Activated naive CD8-positive, alpha-beta T cell treated with anti-CD3 and anti-CD28 coated beads, Interleukin-2, amount 10 ng/mL, durations not matched to agents 7 days and 5 days (primary cell): ENCODE data around the gene CHP2. TPM values are rescaled to one million over a fixed set of nuclear protein-coding genes. Genes with fewer than 3 reads are reported as not detected.
"Not testable (repeated sequence)": the region's sequence is repeated elsewhere in the genome, so short reads cannot be mapped to it uniquely, and the experiment has no call there.

ENCODE experiments used
- ATAC-seq: fragments of 150-1000 bp; cut with Tn5 transposase; one replicate; pipeline ENCODE4 v1.10.0; 2021; ENCODE audit warnings: low read depth, moderate library complexity
- POLR2A ChIA-PET: fragments of 350-600 bp; sonication (Branson Sonifier 250); formaldehyde crosslinking; loops from one replicate; lab custom pipeline; 2021; ENCODE audit warnings: antibody characterized with exemption; lab: Charles Lee
- DNase-seq: peaks from one replicate; pipeline ENCODE4 v3.0.0; 2021
- H3K27ac Mint-ChIP-seq: one replicate; pipeline ENCODE4 v1.8.0; 2022; ENCODE audit warnings: mild to moderate bottlenecking, mixed read lengths
- H3K27me3 Mint-ChIP-seq: one replicate; pipeline ENCODE4 v1.8.0; 2022; ENCODE audit warnings: mild to moderate bottlenecking, moderate library complexity, mixed read lengths
- H3K36me3 Mint-ChIP-seq: one replicate; pipeline ENCODE4 v1.8.0; 2021; ENCODE audit warnings: mild to moderate bottlenecking, mixed read lengths
- H3K4me1 Mint-ChIP-seq: one replicate; pipeline ENCODE4 v1.8.0; 2021; ENCODE audit warnings: mixed read lengths
- H3K4me3 Mint-ChIP-seq: one replicate; pipeline ENCODE4 v1.8.0; 2022; ENCODE audit warnings: mild to moderate bottlenecking, moderate library complexity, mixed read lengths
- H3K9me3 Mint-ChIP-seq: one replicate; pipeline ENCODE4 v1.8.0; 2021; ENCODE audit warnings: mixed read lengths
- total RNA-seq, 2 experiments: library from RNA; stranded (reverse); gene quantifications; one replicate each; pipeline ENCODE4 v1.2.3, GENCODE V29; 2021

CHP2 gene
- total RNA-seq, 2 experiments from 2014 or later, result not detected

GRCh38 chr16:23728112-23728477, 26.7 kb upstream of the CHP2 start:
- H3K9me3 Mint-ChIP-seq, result peaks cover 2% of the 10 kb centered on the region
- peaks cover 4% of the 10 kb centered on the region for H3K4me1 Mint-ChIP-seq
- DNase-seq (no peak), ATAC-seq (no peak)
- H3K27ac Mint-ChIP-seq, result no peak overlapping the region
- H3K4me3 Mint-ChIP-seq, result no peak overlapping the region
- H3K27me3 Mint-ChIP-seq, result peaks cover 12% of the 10 kb centered on the region
- H3K36me3 Mint-ChIP-seq, result no peaks in the 10 kb centered on the region
- POLR2A ChIA-PET, result no interaction called here

GRCh38 chr16:23729503-23730424, 25.1 kb upstream of the CHP2 start:
- H3K27me3 Mint-ChIP-seq, result peaks cover 9% of the 10 kb centered on the region
- H3K4me3 Mint-ChIP-seq, result no peak overlapping the region
- H3K9me3 Mint-ChIP-seq, result no peaks in the 10 kb centered on the region

GRCh38 chr16:23734176-23734893, 20.5 kb upstream of the CHP2 start:
- POLR2A ChIA-PET, result no interaction called here
- H3K36me3 Mint-ChIP-seq, result no peaks in the 10 kb centered on the region
- no peaks in the 10 kb centered on the region for H3K9me3 Mint-ChIP-seq

More at GRCh38 chr16:23729503-23730424, 25.1 kb upstream of the CHP2 start:
- peaks cover 4% of the 10 kb centered on the region for H3K4me1 Mint-ChIP-seq
- ATAC-seq (no peak), DNase-seq (no peak)
- POLR2A ChIA-PET, result no interaction called here
- no peaks in the 10 kb centered on the region for H3K36me3 Mint-ChIP-seq
- H3K27ac Mint-ChIP-seq, result no peak overlapping the region

DNA sequence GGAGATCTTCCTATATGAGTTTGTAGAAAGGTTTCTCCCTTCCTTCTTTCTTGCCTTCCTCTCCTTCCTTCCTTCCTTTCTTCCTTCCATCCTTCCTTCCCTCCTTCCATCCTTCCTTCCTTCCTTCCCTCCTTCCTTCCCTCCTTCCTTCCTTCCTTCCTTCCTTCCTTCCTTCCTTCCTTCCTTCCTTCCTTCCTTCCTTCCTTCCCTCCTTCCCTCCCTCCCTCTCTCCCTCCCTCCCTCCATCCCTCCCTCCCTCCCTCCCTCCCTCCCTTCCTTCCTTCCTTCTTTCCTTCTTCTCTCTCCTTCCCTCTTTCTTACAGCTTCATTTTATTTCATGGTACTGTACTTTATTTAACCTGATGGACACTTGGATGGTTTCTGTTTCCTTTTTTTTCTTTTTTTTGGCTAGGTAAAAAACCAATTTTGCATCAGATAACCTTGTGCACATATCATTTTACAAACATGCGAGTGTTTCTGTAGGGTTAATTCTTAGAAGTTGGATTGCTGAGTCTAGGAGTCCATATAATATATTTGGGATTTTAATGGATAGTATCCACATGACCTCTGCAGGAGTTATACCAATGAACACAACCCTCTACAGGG, 17.3 kb upstream of the CHP2 start:
- POLR2A ChIA-PET, result interaction anchor here (0.6 kb wide), 1 partner anchor 133 kb away, joined by 3 read pairs; no protein-coding TSS in a partner anchor
- H3K4me1 Mint-ChIP-seq, DNase-seq, ATAC-seq, H3K36me3 Mint-ChIP-seq, H3K27ac Mint-ChIP-seq, H3K9me3 Mint-ChIP-seq, H3K4me3 Mint-ChIP-seq: not testable (repeated sequence)
- peaks cover 26% of the 10 kb centered on the region for H3K27me3 Mint-ChIP-seq

More at GRCh38 chr16:23734176-23734893, 20.5 kb upstream of the CHP2 start:
- H3K4me1 Mint-ChIP-seq, result peaks cover 7% of the 10 kb centered on the region
- H3K4me3 Mint-ChIP-seq, result no peak overlapping the region
- no peak overlapping the region for H3K27ac Mint-ChIP-seq
- ATAC-seq (no peak), DNase-seq (no peak)
- H3K27me3 Mint-ChIP-seq, result peaks cover 21% of the 10 kb centered on the region

- Mint-ChIP-seq H3K4me1 (peaks cover 4% of the 10 kb centered on the region), H3K27ac (no peak overlapping the region), H3K9me3 (no peaks in the 10 kb centered on the region), H3K36me3 (no peaks in the 10 kb centered on the region), H3K4me3 (no peak overlapping the region), H3K27me3 (peaks cover 23% of the 10 kb centered on the region)
- DNase-seq (no peak), ATAC-seq (no peak)
- POLR2A ChIA-PET, result no interaction called here
These were observed 15.3 kb upstream of the CHP2 start for GRCh38 chr16:23739516-23739915.

- H3K9me3 Mint-ChIP-seq, result no peaks in the 10 kb centered on the region
- peaks cover 35% of the 10 kb centered on the region for H3K27me3 Mint-ChIP-seq
- H3K4me1 Mint-ChIP-seq, result no peaks in the 10 kb centered on the region
- no peak overlapping the region for H3K27ac Mint-ChIP-seq
- ATAC-seq (no peak), DNase-seq (no peak)
- no peaks in the 10 kb centered on the region for H3K36me3 Mint-ChIP-seq
- no peak overlapping the region for H3K4me3 Mint-ChIP-seq
- POLR2A ChIA-PET, result no interaction called here
These were observed 13.0 kb upstream of the CHP2 start for GRCh38 chr16:23741675-23742303.

DNA sequence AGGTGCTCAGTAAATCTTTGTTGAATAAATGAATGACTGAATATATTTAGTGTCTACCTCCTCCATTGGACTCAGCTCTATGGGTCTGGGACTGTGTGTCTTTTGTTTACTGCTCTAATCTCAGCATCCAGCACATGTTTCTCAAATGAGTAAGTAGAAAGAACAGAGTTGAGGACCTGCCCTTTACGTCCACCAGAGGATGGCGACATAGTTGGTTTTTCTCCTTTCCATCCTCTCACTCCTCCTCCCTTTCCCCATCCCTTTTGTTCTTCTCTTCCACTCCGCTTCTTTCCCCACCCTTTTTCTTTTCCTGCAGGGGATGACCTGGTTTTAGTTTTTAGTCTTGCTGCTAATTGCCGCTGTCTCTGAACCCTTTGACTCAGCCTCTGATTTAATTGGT, 12.1 kb upstream of the CHP2 start:
- POLR2A ChIA-PET, result no interaction called here
- Mint-ChIP-seq H3K4me3 (no peak overlapping the region), H3K27ac (no peak overlapping the region), H3K27me3 (peaks cover 41% of the 10 kb centered on the region), H3K36me3 (no peaks in the 10 kb centered on the region), H3K4me1 (no peaks in the 10 kb centered on the region), H3K9me3 (peaks cover under 1% of the 10 kb centered on the region)
- ATAC-seq (no peak), DNase-seq (no peak)

- DNase-seq, result no peak
- POLR2A ChIA-PET, result no interaction called here
- H3K27me3 Mint-ChIP-seq, result peaks cover 39% of the 10 kb centered on the region
These were observed 9.6 kb upstream of the CHP2 start for GRCh38 chr16:23745263-23745662.

DNA sequence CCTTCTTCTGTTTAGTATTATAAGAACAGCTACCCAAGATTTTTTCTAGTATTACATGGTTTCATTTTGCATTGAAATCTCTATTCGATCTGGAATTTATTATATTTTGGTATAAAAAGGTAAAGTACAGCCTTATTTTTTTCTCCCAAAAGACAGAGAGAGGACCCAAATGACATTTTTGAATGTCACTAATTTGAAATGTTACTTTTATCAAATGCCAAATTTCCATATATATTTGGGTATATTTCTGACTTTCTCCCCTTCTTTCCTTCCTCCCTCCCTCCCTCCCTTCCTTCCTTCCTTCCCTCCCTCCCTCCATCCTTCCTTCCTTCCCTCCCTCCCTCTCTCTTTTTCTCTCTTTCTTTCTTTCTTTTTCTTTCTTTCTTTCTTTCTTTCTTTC, 6.2 kb upstream of the CHP2 start:
- H3K4me3 Mint-ChIP-seq, result no peak overlapping the region
- ATAC-seq (no peak), DNase-seq (no peak)
- H3K27ac Mint-ChIP-seq, result no peak overlapping the region
- H3K9me3 Mint-ChIP-seq, result peaks cover 1% of the 10 kb centered on the region
- no peaks in the 10 kb centered on the region for H3K36me3 Mint-ChIP-seq
- H3K27me3 Mint-ChIP-seq, result peaks cover 39% of the 10 kb centered on the region
- no peaks in the 10 kb centered on the region for H3K4me1 Mint-ChIP-seq
- POLR2A ChIA-PET, result no interaction called here

More at GRCh38 chr16:23745263-23745662, 9.6 kb upstream of the CHP2 start:
- Mint-ChIP-seq H3K4me1 (no peaks in the 10 kb centered on the region), H3K4me3 (no peak overlapping the region), H3K36me3 (no peaks in the 10 kb centered on the region), H3K9me3 (peaks cover 1% of the 10 kb centered on the region), H3K27ac (no peak overlapping the region)
- no peak for ATAC-seq

GRCh38 chr16:23751053-23751452, 3.8 kb upstream of the CHP2 start:
- H3K4me1 Mint-ChIP-seq, DNase-seq, H3K27ac Mint-ChIP-seq, H3K36me3 Mint-ChIP-seq, H3K4me3 Mint-ChIP-seq, POLR2A ChIA-PET, H3K9me3 Mint-ChIP-seq, ATAC-seq: not testable (repeated sequence)
- H3K27me3 Mint-ChIP-seq, result peaks cover 54% of the 10 kb centered on the region

- POLR2A ChIA-PET, result no interaction called here
- Mint-ChIP-seq H3K36me3 (no peaks in the 10 kb centered on the region), H3K4me1 (no peaks in the 10 kb centered on the region)
These were observed 775 bp upstream of the CHP2 start for GRCh38 chr16:23753908-23754593.

DNA sequence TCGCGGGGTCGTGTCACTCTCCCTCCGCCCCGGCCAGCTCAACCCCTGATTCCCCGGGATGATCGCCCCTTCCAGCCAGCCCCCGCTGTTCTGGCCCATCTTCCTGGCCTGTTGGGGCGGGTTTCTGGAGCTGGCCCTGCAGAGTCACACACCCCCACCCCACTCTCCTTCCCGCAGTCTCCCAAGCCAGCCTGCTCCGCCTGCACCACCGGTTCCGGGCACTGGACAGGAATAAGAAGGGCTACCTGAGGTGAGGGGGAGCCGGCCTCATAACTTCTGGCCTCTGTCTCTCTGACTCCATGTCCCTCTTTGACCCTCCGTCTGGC, 621 bp downstream of the CHP2 start:
- ATAC-seq (no peak), DNase-seq (no peak)
- no peaks in the 10 kb centered on the region for H3K36me3 Mint-ChIP-seq
- H3K27ac Mint-ChIP-seq, result no peak overlapping the region
- no peaks in the 10 kb centered on the region for H3K9me3 Mint-ChIP-seq
- POLR2A ChIA-PET, result no interaction called here
- peaks cover 54% of the 10 kb centered on the region for H3K27me3 Mint-ChIP-seq
- no peaks in the 10 kb centered on the region for H3K4me1 Mint-ChIP-seq
- H3K4me3 Mint-ChIP-seq, result no peak overlapping the region

More at GRCh38 chr16:23753908-23754593, 775 bp upstream of the CHP2 start:
- no peaks in the 10 kb centered on the region for H3K9me3 Mint-ChIP-seq
- peaks cover 62% of the 10 kb centered on the region for H3K27me3 Mint-ChIP-seq
- H3K4me3 Mint-ChIP-seq, result no peak overlapping the region
- no peak for ATAC-seq
- no peak for DNase-seq
- H3K27ac Mint-ChIP-seq, result no peak overlapping the region

- no peaks in the 10 kb centered on the region for H3K9me3 Mint-ChIP-seq
- POLR2A ChIA-PET, result no interaction called here
- H3K27ac Mint-ChIP-seq, result no peak overlapping the region
- no peaks in the 10 kb centered on the region for H3K36me3 Mint-ChIP-seq
- peaks cover 51% of the 10 kb centered on the region for H3K27me3 Mint-ChIP-seq
- DNase-seq (no peak), ATAC-seq (no peak)
- no peaks in the 10 kb centered on the region for H3K4me1 Mint-ChIP-seq
- H3K4me3 Mint-ChIP-seq, result no peak overlapping the region
These were observed 2.3 kb downstream of the CHP2 start for GRCh38 chr16:23757116-23757515.
